A549 (cell line): Measurements from ENCODE around the gene LSR. TPM values are rescaled to one million over a fixed set of nuclear protein-coding genes. Genes with fewer than 3 reads are reported as not detected.

Experiments
- ATAC-seq, 2 experiments: fragments of 200-7000 bp in 1 of 2; fragments of >200 bp in 1 of 2; cut with Nextera tagmentation in 1 of 2; cut with Tn5 transposase in 1 of 2; 3 replicates each; pipeline versions ENCODE4 v1.8.0 to v1.9.1; 2018 to 2020; ENCODE audit warnings: mild to moderate bottlenecking in 1 of 2, moderate library complexity in 1 of 2
- CTCF ChIA-PET: fragments of 300-600 bp; sonication (Branson Sonifier 250); formaldehyde crosslinking; extraction: SDS; loops from one replicate; lab custom pipeline; 2021; ENCODE audit warnings: antibody characterized with exemption, inconsistent platforms; lab: Yijun Ruan, JAX
- POLR2A ChIA-PET: fragments of 350-600 bp; formaldehyde crosslinking; extraction: SDS; loops from one replicate; lab custom pipeline; 2021; ENCODE audit warnings: antibody characterized with exemption, inconsistent platforms; lab: Yijun Ruan, JAX
- DNase-seq, 2 experiments: peaks; one replicate each; pipeline versions ENCODE4 v3.0.0 to v3.0.0-alpha.2; 2011 to 2016; ENCODE audit warnings: low read depth in 1 of 2, low spot score in 1 of 2
- FAIRE-seq: peaks from 2 replicates; lab custom pipeline; 2011; peaks lifted over from hg19 to GRCh38; lab: Jason Lieb, UNC
- H3K27ac ChIP-seq, 2 experiments: fragments of >200 bp; sonication (Bioruptor Twin); formaldehyde crosslinking; 3 replicates each; pipeline ENCODE4 v1.5.1; 2016 to 2017
- H3K4me1 ChIP-seq: fragments of >200 bp; sonication (Bioruptor Twin); formaldehyde crosslinking; 3 replicates; pipeline ENCODE4 v1.6.1; 2016
- H3K4me2 ChIP-seq: fragments of >200 bp; sonication (Bioruptor Twin); formaldehyde crosslinking; 3 replicates; pipeline ENCODE4 v1.6.1; 2016
- H3K4me3 ChIP-seq: fragments of >200 bp; sonication (Bioruptor Twin); formaldehyde crosslinking; 3 replicates; pipeline ENCODE4 v1.5.1; 2016
- H3K9me3 ChIP-seq: fragments of >200 bp; sonication (Bioruptor Twin); formaldehyde crosslinking; 3 replicates; pipeline ENCODE4 v1.6.1; 2016
- BHLHE40 ChIP-seq: IDR thresholded peaks from 2 replicates; pipeline ENCODE4 v1.6.1; 2012; ENCODE audit warnings: low read depth, low read length, inconsistent platforms
- CBX2 ChIP-seq: fragments of 200-600 bp; sonication (generic); IDR thresholded peaks from 2 replicates; pipeline ENCODE4 v1.6.1; 2016; ENCODE audit warnings: low read depth, mild to moderate bottlenecking, borderline replicate concordance
- E2F6 ChIP-seq: IDR thresholded peaks from 2 replicates; pipeline ENCODE4 v1.6.1; 2012; ENCODE audit warnings: low read depth, borderline replicate concordance
- EHMT2 ChIP-seq: fragments of 200-600 bp; sonication (generic); IDR thresholded peaks from 2 replicates; pipeline ENCODE4 v1.6.1; 2016; ENCODE audit warnings: antibody characterized with exemption, low read depth, mild to moderate bottlenecking, moderate library complexity
- EP300 ChIP-seq, 2 experiments: fragments of >200 bp; sonication (Bioruptor Twin); formaldehyde crosslinking; IDR thresholded peaks; 2 replicates in 1 of 2; 3 replicates in 1 of 2; pipeline ENCODE4 v1.6.1; 2016 to 2017
- FOSB ChIP-seq: fragments of 250-450 bp; sonication (Bioruptor Pico); IDR thresholded peaks from 2 replicates; pipeline ENCODE4 v1.5.0; 2020; ENCODE audit warnings: mild to moderate bottlenecking, moderate library complexity
- GATA3 ChIP-seq: IDR thresholded peaks from 2 replicates; pipeline ENCODE4 v1.6.1; 2012; ENCODE audit warnings: borderline replicate concordance
- HOXB5 ChIP-seq: fragments of 250-450 bp; sonication (Bioruptor Pico); IDR thresholded peaks from 2 replicates; pipeline ENCODE4 v1.5.0; 2020; ENCODE audit warnings: mild to moderate bottlenecking, moderate library complexity
- JUN ChIP-seq, 2 experiments: fragments of >200 bp; sonication (Bioruptor Twin); formaldehyde crosslinking; IDR thresholded peaks; 2 replicates in 1 of 2; 3 replicates in 1 of 2; pipeline ENCODE4 v1.6.1; 2016 to 2017
- KDM1A ChIP-seq: fragments of 200-600 bp; sonication (generic); IDR thresholded peaks from 2 replicates; pipeline ENCODE4 v1.6.1; 2016; ENCODE audit warnings: low read depth, mild to moderate bottlenecking
- KDM5A ChIP-seq: fragments of 200-600 bp; sonication (generic); IDR thresholded peaks from 2 replicates; pipeline ENCODE4 v1.6.1; 2016; ENCODE audit warnings: antibody characterized with exemption, mild to moderate bottlenecking
- MAZ ChIP-seq: fragments of 150-350 bp; IDR thresholded peaks from 2 replicates; pipeline ENCODE4 v1.6.1; 2014; ENCODE audit warnings: antibody characterized with exemption, low read depth, low read length, borderline replicate concordance
- PBX3 ChIP-seq: IDR thresholded peaks from 2 replicates; pipeline ENCODE4 v1.6.1; 2012
- POLR2A ChIP-seq: IDR thresholded peaks from 2 replicates; pipeline ENCODE4 v1.6.1; 2012; ENCODE audit warnings: mild to moderate bottlenecking, low read length
- RARB ChIP-seq: fragments of 250-450 bp; sonication (Bioruptor Pico); IDR thresholded peaks from 2 replicates; pipeline ENCODE4 v1.8.0; 2021; ENCODE audit warnings: mild to moderate bottlenecking, moderate library complexity
- RCOR1 ChIP-seq: fragments of 150-350 bp; IDR thresholded peaks from 2 replicates; pipeline ENCODE4 v1.6.1; 2014; ENCODE audit warnings: antibody characterized with exemption, low read length, low read depth
- SMC3 ChIP-seq: fragments of >200 bp; sonication (Bioruptor Twin); formaldehyde crosslinking; IDR thresholded peaks from 3 replicates; pipeline ENCODE4 v1.6.1; 2018; ENCODE audit warnings: inconsistent platforms
- SREBF2 ChIP-seq: fragments of 450-650 bp; IDR thresholded peaks from 2 replicates; pipeline ENCODE4 v1.6.1; 2014; ENCODE audit warnings: mild to moderate bottlenecking, moderate library complexity
- TFCP2L1 ChIP-seq: fragments of 250-450 bp; sonication (Bioruptor Pico); IDR thresholded peaks from 2 replicates; pipeline ENCODE4 v1.5.0; 2021; ENCODE audit warnings: mild to moderate bottlenecking
- USF2 ChIP-seq: fragments of 450-650 bp; IDR thresholded peaks from 2 replicates; pipeline ENCODE4 v1.6.1; 2014; ENCODE audit warnings: antibody characterized with exemption
- WGBS: methylation state at CpG from one replicate; pipeline ENCODE4 v1.1.6; 2017; ENCODE audit errors: missing lambda C conversion rate; 5-methylcytosine and 5-hydroxymethylcytosine counted together
- polyA plus RNA-seq, 4 experiments: library from polyadenylated mRNA; depleted of rRNA in 3 of 4; stranded (reverse); fragments of >200 nt; fragmentation: RNase III in 1 of 4; extraction: RNeasy Plus Mini Kit Qiagen cat#74134 plus additional on column Dnase treatment in 1 of 4; gene quantifications; 2 replicates in 3 of 4; 3 replicates in 1 of 4; pipeline ENCODE4 v1.2.3, GENCODE V29; 2011 to 2017
- TF ChIP-seq, protein P1 (sequence below): IDR thresholded peaks from 2 replicates; pipeline ENCODE4 v1.6.1; 2012
- TF ChIP-seq, protein P2 (sequence below): fragments of 200-600 bp; sonication (generic); IDR thresholded peaks from 2 replicates; pipeline ENCODE4 v1.6.1; 2016; ENCODE audit warnings: antibody characterized with exemption, mild to moderate bottlenecking, moderate library complexity

Gene LSR
- polyA plus RNA-seq, 2 of the 4 experiments (the other 2 are of a cell fraction): 2.1 to 3.6 TPM

GRCh38 chr19:35297922-35298321 lies 49.1 kb downstream of the LSR start:
- Histone ChIP-seq H3K9me3 (0 out of 3 replicates have a peak, but pooled peaks cover 2% of the 10 kb centered on the region), H3K4me3 (no peak overlapping the region), H3K4me1 (no peaks in the 10 kb centered on the region), H3K4me2 (no peak overlapping the region), H3K27ac (no peak overlapping the region)
- no peak for DNase-seq
- WGBS: 70% methylated on average over 2 of the region's 2 CpGs
- FAIRE-seq: no peak
- CTCF ChIA-PET: no interaction called here
- ATAC-seq: no peak
- TF ChIP-seq USF2 (no peak), PBX3 (no peak), EHMT2 (no peak)
- TF ChIP-seq, all 56 proteins: peak for 0
- POLR2A ChIA-PET: no interaction called here

DNA sequence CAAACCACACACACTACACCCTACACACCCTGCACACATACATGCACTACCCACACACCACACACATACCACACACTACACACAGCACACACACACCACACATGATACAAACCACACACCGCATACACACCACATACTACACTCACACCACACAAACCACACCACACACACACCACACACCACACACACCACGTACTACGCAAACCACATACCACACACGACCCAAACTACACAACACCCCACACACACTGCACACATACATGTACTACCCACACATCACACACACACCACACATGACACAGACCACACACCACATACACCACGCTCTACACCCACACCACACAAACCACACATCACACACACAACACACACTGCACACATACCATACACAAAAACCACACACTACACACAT lies 49.8 kb downstream of the LSR start:
- DNase-seq (no peak), ATAC-seq (no peak)
- POLR2A ChIA-PET: no interaction called here
- H3K4me2 ChIP-seq: no peak overlapping the region
- TF ChIP-seq GATA3: no peak
- TF ChIP-seq RCOR1: no peak
- no peak for TF ChIP-seq FOSB (CRISPR knock-in tag)
- TF ChIP-seq MAZ: no peak
- no peak for TF ChIP-seq E2F6
- TF ChIP-seq, all 56 proteins: peak for 0
- Histone ChIP-seq H3K9me3 (0 out of 3 replicates have a peak, but pooled peaks cover 2% of the 10 kb centered on the region), H3K4me3 (no peak overlapping the region), H3K27ac (no peak overlapping the region), H3K4me1 (no peaks in the 10 kb centered on the region)
- FAIRE-seq: peak; percentile 51
- CTCF ChIA-PET: no interaction called here
- 83% methylated on average over 5 of the region's 5 CpGs for WGBS

- no peak for TF ChIP-seq CBX2
- no peak for TF ChIP-seq KDM5A
- no peak for TF ChIP-seq RARB
- TF ChIP-seq KDM1A: no peak
- no peak for TF ChIP-seq SREBF2
- no peak for TF ChIP-seq SMC3
- no peak for TF ChIP-seq PBX3
- no peak for TF ChIP-seq POLR2A
- TF ChIP-seq BHLHE40: no peak
- TF ChIP-seq EP300 (IDR thresholded peaks at IDR 0.05): no peak
- TF ChIP-seq USF2: no peak
- no peak for TF ChIP-seq HOXB5 (CRISPR knock-in tag)
- TF ChIP-seq, protein P1, sequence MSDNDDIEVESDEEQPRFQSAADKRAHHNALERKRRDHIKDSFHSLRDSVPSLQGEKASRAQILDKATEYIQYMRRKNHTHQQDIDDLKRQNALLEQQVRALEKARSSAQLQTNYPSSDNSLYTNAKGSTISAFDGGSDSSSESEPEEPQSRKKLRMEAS: no peak
- TF ChIP-seq FOSB (CRISPR knock-in tag): no peak
- TF ChIP-seq TFCP2L1 (CRISPR knock-in tag): no peak
- TF ChIP-seq JUN (IDR thresholded peaks at IDR 0.05): no peak
- TF ChIP-seq, protein P2, sequence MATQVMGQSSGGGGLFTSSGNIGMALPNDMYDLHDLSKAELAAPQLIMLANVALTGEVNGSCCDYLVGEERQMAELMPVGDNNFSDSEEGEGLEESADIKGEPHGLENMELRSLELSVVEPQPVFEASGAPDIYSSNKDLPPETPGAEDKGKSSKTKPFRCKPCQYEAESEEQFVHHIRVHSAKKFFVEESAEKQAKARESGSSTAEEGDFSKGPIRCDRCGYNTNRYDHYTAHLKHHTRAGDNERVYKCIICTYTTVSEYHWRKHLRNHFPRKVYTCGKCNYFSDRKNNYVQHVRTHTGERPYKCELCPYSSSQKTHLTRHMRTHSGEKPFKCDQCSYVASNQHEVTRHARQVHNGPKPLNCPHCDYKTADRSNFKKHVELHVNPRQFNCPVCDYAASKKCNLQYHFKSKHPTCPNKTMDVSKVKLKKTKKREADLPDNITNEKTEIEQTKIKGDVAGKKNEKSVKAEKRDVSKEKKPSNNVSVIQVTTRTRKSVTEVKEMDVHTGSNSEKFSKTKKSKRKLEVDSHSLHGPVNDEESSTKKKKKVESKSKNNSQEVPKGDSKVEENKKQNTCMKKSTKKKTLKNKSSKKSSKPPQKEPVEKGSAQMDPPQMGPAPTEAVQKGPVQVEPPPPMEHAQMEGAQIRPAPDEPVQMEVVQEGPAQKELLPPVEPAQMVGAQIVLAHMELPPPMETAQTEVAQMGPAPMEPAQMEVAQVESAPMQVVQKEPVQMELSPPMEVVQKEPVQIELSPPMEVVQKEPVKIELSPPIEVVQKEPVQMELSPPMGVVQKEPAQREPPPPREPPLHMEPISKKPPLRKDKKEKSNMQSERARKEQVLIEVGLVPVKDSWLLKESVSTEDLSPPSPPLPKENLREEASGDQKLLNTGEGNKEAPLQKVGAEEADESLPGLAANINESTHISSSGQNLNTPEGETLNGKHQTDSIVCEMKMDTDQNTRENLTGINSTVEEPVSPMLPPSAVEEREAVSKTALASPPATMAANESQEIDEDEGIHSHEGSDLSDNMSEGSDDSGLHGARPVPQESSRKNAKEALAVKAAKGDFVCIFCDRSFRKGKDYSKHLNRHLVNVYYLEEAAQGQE: no peak
- ChIA-PET POLR2A (no interaction called here), CTCF (interaction anchor here (0.6 kb wide), 1 partner anchor 20 kb away, joined by 3 read pairs; no protein-coding TSS in a partner anchor)
- ATAC-seq: peak in 1 of 2 experiments; percentile 15; a peak in 2 of 6 replicates
- Histone ChIP-seq H3K27ac (no peak overlapping the region), H3K4me3 (no peak overlapping the region), H3K4me1 (no peaks in the 10 kb centered on the region), H3K9me3 (0 out of 3 replicates have a peak, but pooled peaks cover 2% of the 10 kb centered on the region), H3K4me2 (no peak overlapping the region)
- no peak for DNase-seq
- 68% methylated on average over 36 of the region's 55 CpGs for WGBS
- no peak for FAIRE-seq
Measured at GRCh38 chr19:35299523-35300338, 50.9 kb downstream of the LSR start.
